Liver (tissue), 9 donors: ENCODE results near the gene CDK11B. TPM values are rescaled to one million over a fixed set of nuclear protein-coding genes. Genes with fewer than 3 reads are reported as not detected.
A peak's percentile ranks its signal among the peaks of the same experiment; 100 is the strongest.

ENCODE experiments used
- DNase-seq: peaks from one replicate; pipeline ENCODE4 v3.0.0-alpha.2; 2017; ENCODE audit warnings: low spot score
- H3K27ac ChIP-seq, 2 donors: one replicate each; pipeline ENCODE4 v1.7.0; 2013; ENCODE audit warnings: inconsistent platforms in 2 of 2, low read length in 2 of 2, control low read depth in 1 of 2, low read depth in 1 of 2, mild to moderate bottlenecking in 1 of 2
- H3K27me3 ChIP-seq, 4 donors: one replicate each; pipeline versions ENCODE4 v1.6.1 to v1.7.0; 2013; ENCODE audit warnings: low read length in 3 of 4, inconsistent platforms in 1 of 4, mild to moderate bottlenecking in 1 of 4, moderate library complexity in 1 of 4; ENCODE audit not compliant: control insufficient read depth in 4 of 4, insufficient read depth in 4 of 4
- H3K36me3 ChIP-seq, 4 donors: one replicate each; pipeline versions ENCODE4 v1.6.1 to v1.7.0; 2013; ENCODE audit warnings: low read length in 3 of 4, mild to moderate bottlenecking in 3 of 4, low read depth in 1 of 4, moderate library complexity in 1 of 4; ENCODE audit not compliant: control insufficient read depth in 4 of 4, insufficient read depth in 3 of 4
- H3K4me1 ChIP-seq, 4 donors: one replicate each; pipeline versions ENCODE4 v1.6.1 to v1.7.0; 2013; ENCODE audit warnings: low read length in 3 of 4, mild to moderate bottlenecking in 3 of 4, moderate library complexity in 1 of 4; ENCODE audit not compliant: control insufficient read depth in 4 of 4, insufficient read depth in 4 of 4
- H3K4me3 ChIP-seq, 3 donors: one replicate each; pipeline versions ENCODE4 v1.6.1 to v1.7.0; 2013; ENCODE audit warnings: low read length in 3 of 3, control low read depth in 1 of 3, low read depth in 1 of 3, mild to moderate bottlenecking in 1 of 3
- H3K9ac ChIP-seq, 2 donors: one replicate each; pipeline ENCODE4 v1.7.0; 2013; ENCODE audit warnings: low read length in 2 of 2, mild to moderate bottlenecking in 2 of 2, moderate library complexity in 2 of 2, control low read depth in 1 of 2, low read depth in 1 of 2
- H3K9me3 ChIP-seq, 4 donors: one replicate each; pipeline versions ENCODE4 v1.6.1 to v1.7.0; 2013; ENCODE audit warnings: low read length in 3 of 4; ENCODE audit not compliant: control insufficient read depth in 4 of 4
- ATF3 ChIP-seq: IDR thresholded peaks from 2 replicates; pipeline ENCODE4 v1.6.1; 2016; ENCODE audit warnings: antibody characterized with exemption
- EGR1 ChIP-seq, 2 donors: IDR thresholded peaks; 2 replicates each; pipeline ENCODE4 v1.6.1; 2016 to 2018; ENCODE audit warnings: antibody characterized with exemption in 2 of 2, low read depth in 2 of 2
- FOXA1 ChIP-seq: IDR thresholded peaks from 2 replicates; pipeline ENCODE4 v1.6.1; 2016; ENCODE audit warnings: antibody characterized with exemption
- FOXA2 ChIP-seq: IDR thresholded peaks from 2 replicates; pipeline ENCODE4 v1.6.1; 2016; ENCODE audit warnings: antibody characterized with exemption
- GABPA ChIP-seq, 2 donors: IDR thresholded peaks in 1 of 2; conservative IDR thresholded peaks in 1 of 2; 2 replicates each; pipeline ENCODE4 v1.6.1; 2016; ENCODE audit warnings: antibody characterized with exemption in 2 of 2, mild to moderate bottlenecking in 1 of 2, moderate library complexity in 1 of 2
- HNF4A ChIP-seq, 2 donors: conservative IDR thresholded peaks; 2 replicates each; pipeline ENCODE4 v1.6.1; 2016; ENCODE audit warnings: antibody characterized with exemption in 2 of 2, mild to moderate bottlenecking in 2 of 2
- HNF4G ChIP-seq: IDR thresholded peaks from 2 replicates; pipeline ENCODE4 v1.6.1; 2016; ENCODE audit warnings: antibody characterized with exemption
- JUND ChIP-seq, 2 donors: IDR thresholded peaks; 2 replicates each; pipeline ENCODE4 v1.6.1; 2016; ENCODE audit warnings: antibody characterized with exemption in 2 of 2
- MAX ChIP-seq: IDR thresholded peaks from 2 replicates; pipeline ENCODE4 v1.6.1; 2016; ENCODE audit warnings: antibody characterized with exemption
- NR2F2 ChIP-seq: IDR thresholded peaks from 2 replicates; pipeline ENCODE4 v1.6.1; 2016; ENCODE audit warnings: antibody characterized with exemption
- RAD21 ChIP-seq, 2 donors: IDR thresholded peaks; 2 replicates each; pipeline ENCODE4 v1.6.1; 2016; ENCODE audit warnings: antibody characterized with exemption in 2 of 2, mild to moderate bottlenecking in 2 of 2
- REST ChIP-seq: IDR thresholded peaks from 2 replicates; pipeline ENCODE4 v1.6.1; 2016; ENCODE audit warnings: antibody characterized with exemption, mild to moderate bottlenecking
- RXRA ChIP-seq, 2 donors: IDR thresholded peaks; 2 replicates each; pipeline ENCODE4 v1.6.1; 2017 to 2018; ENCODE audit warnings: antibody characterized with exemption in 2 of 2, mild to moderate bottlenecking in 1 of 2
- SP1 ChIP-seq: IDR thresholded peaks from 2 replicates; pipeline ENCODE4 v1.6.1; 2018; ENCODE audit warnings: antibody characterized with exemption, mild to moderate bottlenecking
- TAF1 ChIP-seq: conservative IDR thresholded peaks from 2 replicates; pipeline ENCODE4 v1.6.1; 2016; ENCODE audit warnings: antibody characterized with exemption, mild to moderate bottlenecking
- YY1 ChIP-seq: IDR thresholded peaks from 2 replicates; pipeline ENCODE4 v1.6.1; 2016; ENCODE audit warnings: antibody characterized with exemption, mild to moderate bottlenecking
- WGBS: extraction: QIAGEN DNeasy Blood & Tissue Kit; methylation state at CpG from one replicate; pipeline ENCODE4 v1.1.7; 2013; 5-methylcytosine and 5-hydroxymethylcytosine counted together
- polyA plus RNA-seq, 2 donors: library from polyadenylated mRNA; stranded (reverse) in 1 of 2; unstranded in 1 of 2; fragments of 200-250 nt in 1 of 2; fragments of >200 nt in 1 of 2; fragmentation: Nextera tagmentation in 1 of 2; extraction: Ambion mirVana in 1 of 2; gene quantifications; one replicate each; pipeline versions ENCODE4 v1.2.1 to v1.2.3, GENCODE V29; 2013 to 2015
- total RNA-seq, 2 donors: library from RNA; depleted of rRNA; stranded (reverse); fragments of >200 nt; gene quantifications; one replicate each; pipeline ENCODE4 v1.2.3, GENCODE V29; 2014
- TF ChIP-seq, protein P1 (sequence below): IDR thresholded peaks from 2 replicates; pipeline ENCODE4 v1.6.1; 2016; ENCODE audit warnings: antibody characterized with exemption
- TF ChIP-seq, protein P2 (sequence below): fragments of 150-350 bp; IDR thresholded peaks from 2 replicates; pipeline ENCODE4 v1.5.1; 2017; ENCODE audit warnings: improper control_type of control experiment, low read depth, low read length; ENCODE audit not compliant: missing input control
- donor health status: healthy.
- donor health status: healthy.
- donor health status: healthy.
- donor health status: healthy.
- donor health status: healthy.

CDK11B gene
- total and polyA plus RNA-seq, 4 donors: 5.1 to 12.2 (median 7.4) TPM

- DNase-seq: no peak
- peaks cover 0 to 17% (median 6%) of the 10 kb centered on the region in 4 donors for H3K36me3 ChIP-seq
These were observed 29.2 kb downstream of the CDK11B start for GRCh38 chr1:1629430-1630190.

More at GRCh38 chr1:1629430-1630190, 29.2 kb downstream of the CDK11B start:
- H3K4me1 ChIP-seq: peaks cover 0 to 5% (median 0%) of the 10 kb centered on the region in 4 donors
- TF ChIP-seq FOXA2 (no peak), REST (no peak), RAD21 (IDR thresholded peaks at IDR 0.05) (no peak), EGR1 (IDR thresholded peaks at IDR 0.05; ENCODE audit: low read depth in 2 of 2) (no peak), JUND (IDR thresholded peaks at IDR 0.05) (no peak), ATF3 (no peak), TAF1 (no peak), YY1 (no peak), HNF4G (no peak), GABPA (IDR thresholded peaks at IDR 0.05 in 1 of 2, conservative IDR thresholded peaks at IDR 0.05 in 1 of 2) (no peak), NR2F2 (no peak), MAX (no peak), RXRA (IDR thresholded peaks at IDR 0.05) (no peak), FOXA1 (no peak), SP1 (no peak), HNF4A (conservative IDR thresholded peaks at IDR 0.05) (no peak)
- TF ChIP-seq, protein P1, sequence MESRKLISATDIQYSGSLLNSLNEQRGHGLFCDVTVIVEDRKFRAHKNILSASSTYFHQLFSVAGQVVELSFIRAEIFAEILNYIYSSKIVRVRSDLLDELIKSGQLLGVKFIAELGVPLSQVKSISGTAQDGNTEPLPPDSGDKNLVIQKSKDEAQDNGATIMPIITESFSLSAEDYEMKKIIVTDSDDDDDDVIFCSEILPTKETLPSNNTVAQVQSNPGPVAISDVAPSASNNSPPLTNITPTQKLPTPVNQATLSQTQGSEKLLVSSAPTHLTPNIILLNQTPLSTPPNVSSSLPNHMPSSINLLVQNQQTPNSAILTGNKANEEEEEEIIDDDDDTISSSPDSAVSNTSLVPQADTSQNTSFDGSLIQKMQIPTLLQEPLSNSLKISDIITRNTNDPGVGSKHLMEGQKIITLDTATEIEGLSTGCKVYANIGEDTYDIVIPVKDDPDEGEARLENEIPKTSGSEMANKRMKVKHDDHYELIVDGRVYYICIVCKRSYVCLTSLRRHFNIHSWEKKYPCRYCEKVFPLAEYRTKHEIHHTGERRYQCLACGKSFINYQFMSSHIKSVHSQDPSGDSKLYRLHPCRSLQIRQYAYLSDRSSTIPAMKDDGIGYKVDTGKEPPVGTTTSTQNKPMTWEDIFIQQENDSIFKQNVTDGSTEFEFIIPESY: no peak
- TF ChIP-seq, protein P2, sequence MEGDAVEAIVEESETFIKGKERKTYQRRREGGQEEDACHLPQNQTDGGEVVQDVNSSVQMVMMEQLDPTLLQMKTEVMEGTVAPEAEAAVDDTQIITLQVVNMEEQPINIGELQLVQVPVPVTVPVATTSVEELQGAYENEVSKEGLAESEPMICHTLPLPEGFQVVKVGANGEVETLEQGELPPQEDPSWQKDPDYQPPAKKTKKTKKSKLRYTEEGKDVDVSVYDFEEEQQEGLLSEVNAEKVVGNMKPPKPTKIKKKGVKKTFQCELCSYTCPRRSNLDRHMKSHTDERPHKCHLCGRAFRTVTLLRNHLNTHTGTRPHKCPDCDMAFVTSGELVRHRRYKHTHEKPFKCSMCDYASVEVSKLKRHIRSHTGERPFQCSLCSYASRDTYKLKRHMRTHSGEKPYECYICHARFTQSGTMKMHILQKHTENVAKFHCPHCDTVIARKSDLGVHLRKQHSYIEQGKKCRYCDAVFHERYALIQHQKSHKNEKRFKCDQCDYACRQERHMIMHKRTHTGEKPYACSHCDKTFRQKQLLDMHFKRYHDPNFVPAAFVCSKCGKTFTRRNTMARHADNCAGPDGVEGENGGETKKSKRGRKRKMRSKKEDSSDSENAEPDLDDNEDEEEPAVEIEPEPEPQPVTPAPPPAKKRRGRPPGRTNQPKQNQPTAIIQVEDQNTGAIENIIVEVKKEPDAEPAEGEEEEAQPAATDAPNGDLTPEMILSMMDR: no peak
- peak overlapping the region in 1 of 3 donors; percentile 20 for H3K4me3 ChIP-seq
- H3K27me3 ChIP-seq: no peaks in the 10 kb centered on the region
- no peaks in the 10 kb centered on the region for H3K9me3 ChIP-seq
- peak overlapping the region in 1 of 2 donors; percentile 71 for H3K27ac ChIP-seq
- 81% methylated on average over 48 of the region's 48 CpGs for WGBS
- no peak overlapping the region for H3K9ac ChIP-seq
